Activated CD4-positive, alpha-beta T cell treated with anti-CD3 and anti-CD28 coated beads, Interleukin-2, amount 50 U/mL, for 24 hours (primary cell): ENCODE data around the gene SEMA3B.
"Not testable (repeated sequence)": the region's sequence is repeated elsewhere in the genome, so short reads cannot be mapped to it uniquely, and the experiment has no call there.

Experiments used
- DNase-seq, 2 donors: peaks; one replicate each; pipeline ENCODE4 v3.0.0-alpha.2; 2020; ENCODE audit warnings: low read depth in 1 of 2, low spot score in 1 of 2

SEMA3B gene

DNA sequence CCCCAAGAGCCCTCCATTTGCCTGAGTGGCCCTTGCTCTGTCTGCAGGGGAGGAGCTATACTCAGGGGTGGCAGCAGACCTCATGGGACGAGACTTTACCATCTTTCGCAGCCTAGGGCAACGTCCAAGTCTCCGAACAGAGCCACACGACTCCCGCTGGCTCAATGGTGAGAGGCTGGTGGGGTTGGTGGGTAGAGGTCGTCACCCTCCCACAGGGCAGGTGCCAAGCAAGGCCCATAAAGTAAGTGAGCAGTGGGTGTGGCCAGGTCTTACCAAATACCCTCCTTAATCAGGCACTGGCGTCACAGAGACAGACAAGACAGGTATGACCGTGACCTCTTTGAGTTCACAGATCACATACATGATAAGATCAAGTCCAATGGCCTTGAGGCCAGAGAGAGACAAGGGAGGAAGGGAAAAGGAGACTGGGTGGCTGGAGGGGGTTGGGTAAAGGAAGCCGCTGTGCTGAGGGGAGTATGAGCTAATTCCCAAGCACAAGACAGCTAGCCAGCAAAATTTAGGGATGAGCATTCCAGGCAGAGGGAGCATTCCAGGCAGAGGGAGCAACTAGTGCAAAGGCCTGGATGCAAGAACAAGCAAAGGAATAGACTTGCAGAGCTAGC is 2.5 kb downstream of the SEMA3B start:
- DNase-seq: no peak

DNA sequence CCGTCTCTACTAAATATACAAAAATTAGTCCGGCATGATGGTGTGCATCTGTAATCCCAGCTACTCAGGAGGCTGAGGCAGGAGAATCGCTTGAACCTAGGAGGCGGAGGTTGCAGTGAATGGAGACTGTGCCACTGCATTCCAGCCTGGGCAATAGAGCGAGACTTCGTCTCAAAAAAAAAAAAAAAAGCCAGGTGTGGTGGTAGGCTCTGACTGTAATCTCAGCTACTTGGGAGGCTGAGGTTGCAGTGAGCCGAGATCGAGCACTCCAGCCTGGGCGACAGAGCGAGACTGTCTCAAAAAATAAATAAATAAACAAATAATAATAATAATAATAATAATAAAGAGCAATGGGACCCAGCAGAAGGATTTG is 3.6 kb downstream of the SEMA3B start:
- DNase-seq: not testable (repeated sequence)

DNA sequence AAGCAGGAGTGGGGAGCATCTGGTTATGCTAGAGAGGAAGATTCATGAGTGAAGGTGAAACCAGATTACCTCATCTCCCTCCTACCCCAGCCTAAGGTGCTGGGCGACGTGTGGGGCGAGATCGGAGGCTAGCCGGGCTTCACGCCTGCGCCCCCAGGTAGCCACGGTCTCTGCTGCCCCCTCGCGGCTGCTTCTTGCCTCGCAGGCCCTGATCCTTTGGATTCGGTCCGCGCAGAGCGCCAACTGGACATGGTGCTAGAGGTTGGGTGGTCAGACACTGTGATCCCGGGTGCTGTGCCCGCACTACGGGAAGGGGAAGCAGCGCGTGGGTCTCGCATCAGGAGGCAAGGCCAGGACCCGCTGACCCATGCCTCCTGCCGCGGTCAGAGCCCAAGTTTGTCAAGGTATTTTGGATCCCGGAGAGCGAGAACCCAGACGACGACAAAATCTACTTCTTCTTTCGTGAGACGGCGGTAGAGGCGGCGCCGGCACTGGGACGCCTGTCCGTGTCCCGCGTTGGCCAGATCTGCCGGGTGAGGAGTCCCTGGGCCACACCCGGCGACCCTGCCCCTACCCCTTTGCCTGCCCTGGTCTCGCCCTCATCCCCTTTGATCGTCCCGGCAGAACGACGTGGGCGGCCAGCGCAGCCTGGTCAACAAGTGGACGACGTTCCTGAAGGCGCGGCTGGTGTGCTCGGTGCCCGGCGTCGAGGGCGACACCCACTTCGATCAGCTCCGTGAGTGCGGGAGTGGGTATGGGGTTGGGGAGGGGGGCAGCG is 4.2 kb downstream of the SEMA3B start:
- DNase-seq: peak; percentile 80 to 88

- no peak for DNase-seq
Measured at GRCh38 chr3:50273689-50274065, 4.7 kb downstream of the SEMA3B start.

DNA sequence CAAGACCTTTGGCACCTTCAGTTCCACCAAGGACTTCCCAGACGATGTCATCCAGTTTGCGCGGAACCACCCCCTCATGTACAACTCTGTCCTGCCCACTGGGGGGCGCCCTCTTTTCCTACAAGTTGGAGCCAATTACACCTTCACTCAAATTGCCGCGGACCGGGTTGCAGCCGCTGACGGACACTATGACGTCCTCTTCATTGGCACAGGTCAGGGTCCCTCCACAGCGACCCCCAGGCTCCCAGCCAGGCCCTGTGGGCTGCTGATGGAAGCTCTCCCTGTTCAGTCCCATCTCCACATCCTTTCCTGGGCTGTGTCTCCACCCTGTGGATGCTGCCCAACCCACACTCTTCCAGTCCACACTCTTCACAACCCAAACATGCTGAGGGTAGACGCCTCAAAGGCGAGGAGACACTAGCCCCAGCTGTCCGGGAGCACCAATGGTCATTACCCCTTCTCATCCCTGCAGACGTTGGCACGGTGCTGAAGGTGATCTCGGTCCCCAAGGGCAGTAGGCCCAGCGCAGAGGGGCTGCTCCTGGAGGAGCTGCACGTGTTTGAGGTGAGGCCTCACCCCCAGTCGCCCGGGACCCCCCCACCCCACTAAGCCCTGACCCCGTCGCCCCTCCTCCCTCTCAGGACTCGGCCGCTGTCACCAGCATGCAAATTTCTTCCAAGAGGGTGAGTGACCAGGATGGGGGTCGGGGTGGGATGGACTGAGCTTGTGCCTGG is 5.6 kb downstream of the SEMA3B start:
- peak; percentile 63 to 68 for DNase-seq

GRCh38 chr3:50275141-50275995 is 6.4 kb downstream of the SEMA3B start:
- DNase-seq: no peak

GRCh38 chr3:50275996-50276761 is 7.2 kb downstream of the SEMA3B start:
- DNase-seq: no peak

DNA sequence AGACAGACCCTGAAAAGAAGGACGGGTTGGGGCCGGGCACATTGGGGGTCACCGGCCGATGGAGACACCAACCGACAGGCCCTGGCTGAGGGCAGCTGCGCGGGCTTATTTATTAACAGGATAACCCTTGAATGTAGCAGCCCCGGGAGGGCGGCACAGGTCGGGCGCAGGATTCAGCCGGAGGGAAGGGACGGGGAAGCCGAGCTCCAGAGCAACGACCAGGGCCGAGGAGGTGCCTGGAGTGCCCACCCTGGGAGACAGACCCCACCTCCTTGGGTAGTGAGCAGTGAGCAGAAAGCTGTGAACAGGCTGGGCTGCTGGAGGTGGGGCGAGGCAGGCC is 7.8 kb downstream of the SEMA3B start:
- DNase-seq: no peak

GRCh38 chr3:50278123-50278879 is 9.4 kb downstream of the SEMA3B start:
- no peak for DNase-seq

GRCh38 chr3:50278880-50279224 is 9.9 kb downstream of the SEMA3B start, which contains the start of gene LSMEM2:
TSS of gene LSMEM2 (plus strand) at chr3:50279087. CDS start at chr3:50279114, 27 bp downstream.
- DNase-seq: no peak

GRCh38 chr3:50279255-50280016 is 10.5 kb downstream of the SEMA3B start:
- no peak for DNase-seq

GRCh38 chr3:50284121-50284520 is 15.2 kb downstream of the SEMA3B start:
- not testable (repeated sequence) for DNase-seq

DNA sequence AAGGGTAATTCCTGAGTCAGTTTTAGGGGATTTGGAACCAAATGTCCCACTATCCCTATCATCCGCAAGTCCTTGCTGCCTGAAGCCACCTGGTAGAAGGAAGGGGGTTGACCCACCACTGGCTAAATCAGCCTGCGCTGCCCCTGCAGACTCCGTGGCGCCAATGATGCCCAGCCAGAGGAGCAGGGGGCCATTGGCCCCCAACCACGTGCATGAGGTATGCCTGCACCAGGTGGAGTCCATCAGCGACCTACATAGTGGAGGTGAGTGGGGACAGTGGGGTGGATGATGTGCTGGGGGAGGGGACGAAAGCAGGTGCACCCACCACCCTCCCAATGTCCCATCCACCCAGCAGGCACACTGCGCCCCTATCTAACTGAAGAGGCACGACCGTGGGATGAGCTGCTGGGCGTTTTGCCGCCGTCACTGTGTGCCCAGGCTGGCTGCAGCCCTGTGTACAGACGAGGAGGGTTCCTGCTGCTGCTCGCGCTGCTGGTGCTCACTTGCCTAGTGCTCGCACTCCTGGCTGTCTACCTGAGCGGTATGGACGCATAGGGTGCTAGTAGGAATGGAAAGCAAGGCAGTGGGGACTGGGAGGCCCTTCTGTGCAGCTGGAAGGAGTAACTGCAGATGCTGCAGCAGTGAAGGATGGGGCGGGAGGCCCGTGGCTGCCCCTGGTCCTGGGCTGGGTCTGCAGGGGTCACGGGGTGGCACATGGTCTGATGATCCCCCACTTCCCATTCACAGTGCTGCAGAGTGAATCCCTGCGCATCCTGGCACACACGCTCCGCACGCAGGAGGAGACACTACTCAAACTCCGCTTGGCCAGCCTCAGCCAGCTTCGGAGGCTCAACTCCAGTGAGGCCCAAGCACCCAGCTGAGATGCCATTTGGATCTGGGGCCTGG is 17.6 kb downstream of the SEMA3B start:
- DNase-seq: no peak

- no peak for DNase-seq
Measured at GRCh38 chr3:50287262-50287661, 18.3 kb downstream of the SEMA3B start.

DNA sequence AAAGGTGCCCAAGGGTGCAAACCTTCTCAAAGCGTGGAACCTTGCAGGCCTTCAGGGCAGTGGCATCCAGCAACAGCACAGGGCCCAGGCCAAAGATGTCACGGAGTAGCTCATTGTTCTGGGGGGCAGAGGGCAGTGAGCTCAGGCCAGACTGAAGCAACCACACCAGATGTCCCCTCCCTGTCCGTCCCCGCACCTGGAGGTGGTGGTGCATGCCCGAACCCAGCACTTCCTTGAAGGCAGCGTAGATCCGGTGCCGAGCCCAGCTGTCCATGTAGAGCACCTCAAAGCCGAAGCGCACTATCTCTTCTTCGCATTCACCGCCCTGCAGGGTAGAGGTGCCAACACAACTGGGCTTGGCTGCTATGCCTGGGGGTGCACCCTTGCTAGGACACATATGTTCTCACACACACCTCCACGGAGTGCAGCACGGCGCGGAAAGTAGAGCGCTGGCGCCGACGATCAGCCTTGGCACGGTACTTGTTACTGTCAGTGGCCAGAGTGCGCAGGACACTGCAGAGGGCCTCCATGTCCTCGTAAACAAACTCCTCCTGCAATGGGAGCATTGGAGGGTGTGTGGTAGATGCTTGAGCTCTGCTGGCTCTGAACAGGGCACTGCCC is 19.6 kb downstream of the SEMA3B start:
- DNase-seq: no peak

DNA sequence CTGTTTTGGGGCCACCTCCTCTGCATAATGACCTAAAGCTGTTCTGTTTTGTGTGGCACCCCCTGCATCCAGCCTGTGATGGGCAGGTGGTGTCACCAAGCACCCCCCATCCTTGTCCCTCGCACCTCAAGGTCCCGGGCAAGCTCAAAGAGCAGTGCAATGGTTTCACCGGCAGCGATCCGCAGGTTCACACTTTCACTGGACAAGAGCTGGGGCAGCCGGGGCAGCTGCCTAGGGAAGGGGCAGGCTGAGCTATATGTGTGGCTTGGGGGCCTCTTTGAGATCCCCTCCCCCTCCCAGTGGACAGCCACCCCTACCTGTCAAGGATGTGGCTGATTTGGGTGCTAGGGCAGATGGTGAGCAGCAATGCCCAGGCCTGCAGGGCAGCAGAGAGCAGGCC is 20.2 kb downstream of the SEMA3B start:
- DNase-seq: no peak

DNA sequence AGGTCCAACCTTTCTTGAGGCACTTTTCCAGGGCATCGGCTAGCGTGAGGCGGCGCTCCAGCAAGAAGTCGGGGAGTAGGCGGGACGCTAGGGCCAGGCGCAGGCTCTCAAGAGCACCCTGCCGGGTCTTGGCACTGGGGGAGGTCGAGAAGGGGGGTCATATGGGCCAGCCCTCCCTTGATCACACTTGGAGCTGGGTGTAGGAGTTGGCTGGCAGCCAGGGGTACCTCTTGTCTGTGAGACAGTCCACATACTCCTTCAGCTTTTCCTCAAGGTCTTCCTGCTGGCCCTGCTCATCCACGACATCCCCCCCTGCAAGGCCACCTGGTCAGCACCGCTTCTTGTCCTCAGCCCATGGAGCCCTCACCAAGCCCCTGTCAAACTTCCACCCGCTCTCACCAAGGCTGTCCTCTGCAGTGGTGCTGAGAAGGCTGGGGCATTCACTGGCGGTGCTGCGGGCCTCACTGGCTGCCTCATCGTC is 21.3 kb downstream of the SEMA3B start:
- no peak for DNase-seq
